GM12874 (cell line): ENCODE measurements around the gene CHEK1.
A peak's percentile ranks its signal among the peaks of the same experiment; 100 is the strongest.

ENCODE experiments used
- CTCF ChIP-seq: IDR thresholded peaks from 2 replicates; pipeline ENCODE4 v1.5.1; 2011; ENCODE audit warnings: low read depth, mild to moderate bottlenecking, control low read depth, low read length, moderate library complexity; ENCODE audit not compliant: insufficient read depth

The CHEK1 gene

GRCh38 chr11:125609545-125609944 lies 15.4 kb upstream of the CHEK1 start:
- no peak for TF ChIP-seq CTCF

DNA sequence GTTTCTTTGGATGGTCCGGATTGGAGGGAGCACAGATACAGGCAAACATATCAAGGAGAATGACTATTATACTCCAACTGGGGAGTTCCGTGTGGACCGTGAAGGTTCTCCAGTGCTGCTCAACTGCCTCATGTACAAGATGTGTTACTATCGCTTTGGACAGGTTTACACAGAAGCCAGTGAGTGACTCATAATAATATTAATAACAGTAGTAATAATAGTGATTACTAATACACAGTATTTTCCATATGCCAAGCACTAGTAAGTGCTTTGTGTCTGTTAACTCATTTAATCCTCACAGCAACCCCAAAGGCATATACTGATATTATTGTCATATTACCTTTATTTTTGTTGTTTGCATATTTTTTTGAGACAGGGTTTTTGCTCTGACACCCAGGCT lies 6.6 kb upstream of the CHEK1 start:
- TF ChIP-seq CTCF, result no peak

DNA sequence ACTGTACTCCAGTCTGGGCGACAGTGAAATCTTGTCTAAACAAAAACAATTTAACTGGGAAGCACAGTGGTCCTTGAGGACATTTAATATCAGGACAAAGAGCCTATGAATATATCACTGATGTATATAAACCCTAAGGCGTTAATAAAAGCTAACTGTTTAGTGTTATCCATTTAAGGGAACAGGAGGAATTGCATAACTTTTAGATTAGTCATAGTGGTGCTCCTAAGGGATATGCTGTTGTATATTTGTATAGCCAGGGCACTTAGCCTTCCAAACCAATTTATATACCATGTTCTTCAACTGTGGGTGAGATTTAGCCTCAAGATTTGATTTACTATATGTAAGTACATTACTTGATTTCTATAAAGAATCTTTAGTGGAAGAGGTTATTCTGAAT lies 3.0 kb upstream of the CHEK1 start:
- TF ChIP-seq CTCF, result no peak

- TF ChIP-seq CTCF, result no peak
These were observed 1.9 kb upstream of the CHEK1 start for GRCh38 chr11:125623064-125623463.

DNA sequence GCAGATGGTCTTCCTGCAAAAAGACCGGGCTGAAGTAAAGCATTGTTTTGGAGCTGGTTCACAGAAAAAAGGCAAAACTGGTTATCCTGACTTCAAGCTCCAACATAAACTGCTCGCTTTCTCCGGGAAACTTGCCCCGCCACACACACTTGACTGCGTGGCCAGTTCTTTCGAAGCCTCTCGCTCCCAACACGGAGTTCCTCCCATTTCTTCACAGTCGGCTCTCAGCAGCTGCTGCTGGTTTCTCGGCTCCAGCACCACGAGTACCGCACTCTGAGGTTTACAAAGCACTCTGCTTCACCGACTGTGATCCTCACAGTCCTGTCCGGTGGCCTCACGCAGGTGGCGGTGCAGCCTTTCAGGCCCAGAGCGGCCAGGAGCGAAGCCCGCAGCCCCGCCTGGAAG lies 264 bp downstream of the CHEK1 start:
- no peak for TF ChIP-seq CTCF

- no peak for TF ChIP-seq CTCF
These were observed 796 bp downstream of the CHEK1 start for GRCh38 chr11:125625630-125626287.

DNA sequence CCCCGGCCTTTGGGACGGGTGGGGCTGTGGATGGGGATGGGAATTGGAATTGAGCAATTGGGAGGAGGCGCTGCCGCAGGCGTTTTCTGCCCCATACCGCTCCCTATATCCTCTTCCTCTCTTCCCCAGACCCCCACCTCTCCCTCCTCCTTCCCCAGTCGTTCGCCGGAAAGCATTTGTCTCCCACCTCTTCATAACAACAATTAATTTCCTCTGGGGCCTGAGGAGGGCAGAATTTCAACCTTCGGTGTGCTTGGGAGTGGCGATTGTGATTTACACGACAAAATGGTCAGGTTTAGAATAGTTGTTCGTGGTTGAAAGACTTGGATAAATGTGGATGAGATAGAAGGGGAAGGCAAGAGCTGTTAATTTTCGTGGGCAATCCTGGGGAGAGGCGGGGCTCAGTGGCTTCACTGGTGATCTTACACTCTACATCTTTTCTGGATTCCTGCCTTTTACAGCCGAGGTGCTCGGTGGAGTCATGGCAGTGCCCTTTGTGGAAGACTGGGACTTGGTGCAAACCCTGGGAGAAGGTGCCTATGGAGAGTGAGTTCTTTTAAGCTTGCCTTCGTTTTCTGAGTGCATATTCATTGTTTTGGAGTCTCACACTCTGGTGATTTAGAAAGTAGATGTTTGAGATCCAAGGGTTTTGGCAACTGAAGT lies 1.5 kb downstream of the CHEK1 start:
- 0 out of 2 replicates have a peak, but pooled peaks have one; percentile 28 for TF ChIP-seq CTCF
